Muscle of arm (tissue), 12 donors: ENCODE results near the gene RBM19. TPM values are rescaled to one million over a fixed set of nuclear protein-coding genes. Genes with fewer than 3 reads are reported as not detected.
A peak's percentile ranks its signal among the peaks of the same experiment; 100 is the strongest.

Source experiments
- DNase-seq: peaks from one replicate; pipeline ENCODE4 v3.0.0-alpha.2; 2013
- polyA plus RNA-seq, 12 donors: library from polyadenylated mRNA; unstranded; fragments of 120-200 nt; gene quantifications; one replicate each; pipeline ENCODE4 v1.2.1, GENCODE V29; 2013; ENCODE audit not compliant: insufficient read length in 12 of 12

The RBM19 gene
- polyA plus RNA-seq, 12 donors = 12.2 to 23.3 (median 15.3) TPM; not detected in 1

- DNase-seq = no peak
Observed at GRCh38 chr12:113958108-113958507, 8.0 kb downstream of the RBM19 start.

- DNase-seq = no peak
Observed at GRCh38 chr12:113957627-113958026, 8.5 kb downstream of the RBM19 start.

DNA sequence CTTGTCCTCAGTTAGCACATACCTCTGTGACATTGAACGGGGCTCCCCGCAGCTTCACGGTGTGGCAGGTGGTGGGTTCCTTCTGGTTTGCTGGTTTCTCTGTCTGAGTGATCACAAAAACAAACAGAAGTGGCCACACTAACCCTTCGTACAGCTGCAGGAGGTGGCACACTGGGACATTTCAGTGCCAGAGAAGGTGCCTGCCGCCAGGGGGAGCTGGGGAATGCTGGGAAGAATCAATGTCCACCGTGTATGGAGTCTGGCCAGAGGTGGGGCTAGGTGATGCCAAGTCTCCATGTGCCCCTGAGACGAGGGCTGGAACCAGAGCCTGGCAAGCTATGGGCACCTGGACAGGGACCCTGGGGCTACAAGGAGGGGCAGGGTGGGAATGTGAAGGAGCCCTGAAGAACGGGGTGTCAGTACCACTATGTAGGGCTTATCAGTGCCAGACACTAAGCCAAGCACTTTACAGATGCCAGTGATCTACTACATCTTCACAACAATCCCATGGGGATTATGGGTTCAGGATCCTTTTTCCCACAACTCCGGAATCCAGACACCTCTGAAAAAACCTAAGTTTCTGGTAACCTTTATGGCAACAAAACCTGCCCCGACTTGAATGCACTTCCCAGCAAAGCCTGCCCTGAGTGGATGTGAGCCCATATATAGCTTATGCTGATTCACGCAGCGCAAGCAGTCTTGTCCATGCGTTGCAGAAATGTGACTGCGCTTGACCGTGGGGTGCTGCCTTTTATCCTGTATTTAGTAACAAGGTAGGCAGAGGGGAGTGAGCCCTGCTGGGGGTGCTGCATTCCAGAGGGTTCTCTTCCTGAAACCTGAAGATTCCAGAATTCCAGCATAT lies 10.8 kb downstream of the RBM19 start:
- no peak for DNase-seq

DNA sequence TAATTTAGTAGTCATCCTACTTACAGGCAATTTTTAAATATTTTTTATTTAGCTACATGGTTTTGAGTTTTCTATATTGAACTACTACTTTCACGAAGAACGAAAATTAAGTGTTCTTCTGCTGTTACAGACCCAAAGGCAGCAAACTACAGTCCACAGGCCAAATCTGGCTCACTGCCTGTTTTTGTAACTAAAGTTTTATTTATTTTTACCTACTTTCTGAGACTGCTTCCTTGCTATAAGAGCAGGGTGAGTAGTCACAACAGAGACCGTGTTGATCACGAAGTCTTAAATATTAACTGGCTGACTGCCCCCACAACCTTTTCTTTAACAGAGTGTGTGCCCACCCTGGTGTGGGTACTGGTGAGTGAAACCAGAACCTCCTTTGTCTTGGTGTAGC lies 11.6 kb downstream of the RBM19 start:
- DNase-seq = no peak

- DNase-seq = no peak
Observed at GRCh38 chr12:113950873-113951272, 15.3 kb downstream of the RBM19 start.

DNA sequence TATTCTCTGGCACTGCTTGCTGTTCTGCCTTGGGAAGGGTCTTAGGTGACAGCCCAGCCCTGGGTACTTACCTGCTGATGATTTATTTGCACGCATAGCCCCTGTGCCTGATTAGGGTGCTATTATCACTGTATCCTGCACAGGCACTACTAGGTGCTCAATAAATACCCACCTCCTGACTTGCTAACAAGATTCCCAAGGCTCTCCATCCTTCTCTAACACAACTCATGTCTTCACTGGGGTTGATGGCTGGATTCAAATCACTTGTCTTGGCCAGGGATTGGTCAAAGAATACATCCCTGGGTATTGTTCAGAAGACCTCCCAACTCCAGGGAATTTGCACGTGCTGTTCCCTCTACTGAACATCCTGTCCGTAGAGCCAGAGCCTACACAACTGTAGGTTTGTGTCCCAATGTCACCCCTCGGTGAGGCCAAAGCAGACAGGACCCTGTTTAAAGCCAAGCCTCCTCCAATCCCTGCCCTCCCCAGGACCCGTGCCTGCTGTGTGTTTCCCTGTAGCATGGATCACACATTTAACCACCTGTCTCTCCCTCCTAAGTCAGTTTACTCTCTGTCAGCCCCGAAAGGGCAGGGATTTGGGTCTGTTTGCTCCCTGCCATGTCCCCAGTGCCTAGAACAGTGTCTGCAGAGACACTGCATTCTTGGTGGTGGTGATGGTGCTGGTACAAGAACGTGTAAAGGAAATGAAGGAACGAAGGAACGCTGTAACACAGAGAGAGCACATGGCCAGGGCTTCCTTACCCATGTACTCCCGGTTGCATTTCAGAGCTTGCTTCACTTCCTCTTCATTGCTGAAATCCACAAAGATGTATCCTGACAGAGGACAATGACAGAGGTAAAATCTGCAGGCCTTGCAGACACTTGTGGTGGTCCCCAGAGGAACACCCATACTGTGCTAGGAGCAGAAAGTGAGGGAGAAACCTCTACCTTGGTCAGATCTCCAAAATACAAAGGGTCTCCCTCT lies 16.5 kb downstream of the RBM19 start:
- DNase-seq = no peak

DNA sequence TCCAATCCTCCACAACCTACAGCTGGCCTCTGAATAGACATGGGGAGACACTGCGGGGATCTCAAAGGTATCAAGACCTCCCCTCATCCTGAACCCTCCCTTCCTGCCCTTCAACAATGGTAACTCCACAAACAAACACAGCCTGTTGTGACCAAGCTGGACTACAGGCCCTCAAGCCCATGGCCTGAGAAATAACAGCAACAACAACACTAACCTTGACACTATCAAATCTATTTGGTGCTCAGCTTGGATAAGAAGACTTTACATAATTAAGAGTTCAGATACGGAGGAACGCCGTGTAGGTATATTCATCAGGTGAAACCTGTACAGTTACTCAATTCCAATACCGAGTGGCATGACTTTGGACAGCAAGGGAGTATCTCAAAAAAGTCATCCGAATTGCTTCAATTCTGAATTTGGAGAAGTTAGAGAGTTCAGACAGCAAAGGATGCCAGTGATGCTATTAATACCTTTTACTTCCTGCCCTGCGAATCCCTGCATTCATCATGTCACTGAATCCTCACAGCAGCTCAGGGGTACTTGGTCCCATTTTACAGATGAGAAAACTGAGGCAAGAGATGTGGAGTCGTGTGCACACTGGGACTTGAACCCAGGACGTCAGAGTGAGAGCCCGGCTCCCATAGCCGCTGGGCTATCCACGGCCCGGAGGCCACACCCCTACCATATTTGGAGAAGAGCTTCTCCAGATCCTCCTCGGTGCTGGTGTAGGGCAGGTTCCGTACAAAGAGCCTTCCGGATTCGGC lies 17.8 kb downstream of the RBM19 start:
- no peak for DNase-seq

GRCh38 chr12:113946175-113946574 lies 19.9 kb downstream of the RBM19 start:
- DNase-seq = no peak

- DNase-seq = no peak
Observed at GRCh38 chr12:113945174-113946173, 20.7 kb downstream of the RBM19 start.

GRCh38 chr12:113942209-113942608 lies 23.9 kb downstream of the RBM19 start:
- no peak for DNase-seq

GRCh38 chr12:113941208-113941486 lies 25.0 kb downstream of the RBM19 start:
- DNase-seq = no peak

- DNase-seq = no peak
Observed at GRCh38 chr12:113940357-113941207, 25.5 kb downstream of the RBM19 start.

DNA sequence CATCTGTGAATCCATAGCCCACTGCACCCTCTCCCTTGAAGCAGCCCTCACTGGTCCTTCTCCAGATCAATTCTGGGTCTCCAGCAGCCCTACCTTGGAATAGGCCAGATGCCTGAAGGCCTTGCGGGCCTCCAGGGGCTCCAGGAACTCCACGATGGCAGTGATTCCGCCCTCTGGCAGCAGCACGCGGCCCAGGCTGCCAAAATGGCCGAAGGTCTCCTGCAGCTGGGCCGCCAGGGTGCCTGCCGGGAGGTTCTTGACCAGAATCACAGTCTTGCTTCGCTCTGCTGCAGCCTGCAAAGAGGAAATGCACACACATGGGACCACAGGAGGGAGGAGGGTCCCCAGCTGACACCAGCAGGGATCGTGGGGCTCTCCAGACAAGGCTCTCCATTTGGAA lies 26.3 kb downstream of the RBM19 start:
- DNase-seq = no peak

DNA sequence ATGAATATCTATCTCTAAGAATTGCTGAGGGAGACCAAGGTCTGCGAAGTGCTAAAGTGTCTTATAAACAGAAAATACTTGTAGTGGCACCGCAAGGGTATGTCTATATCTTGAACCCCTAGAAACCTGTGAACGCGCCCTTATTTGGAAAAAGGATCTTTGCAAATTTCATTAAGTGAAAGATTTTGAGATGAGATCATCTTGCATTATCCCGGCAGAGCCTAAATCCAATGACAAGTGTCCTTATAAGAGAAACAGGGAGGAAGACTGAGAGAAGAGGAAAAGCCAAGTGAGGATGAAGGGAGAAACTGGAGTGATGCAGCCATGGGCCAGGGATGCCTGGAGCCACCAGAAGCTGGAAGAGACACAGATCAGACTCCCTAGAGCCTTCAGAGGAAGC lies 27.7 kb downstream of the RBM19 start:
- DNase-seq = no peak

- DNase-seq = no peak
Observed at GRCh38 chr12:113936460-113936859, 29.7 kb downstream of the RBM19 start.

DNA sequence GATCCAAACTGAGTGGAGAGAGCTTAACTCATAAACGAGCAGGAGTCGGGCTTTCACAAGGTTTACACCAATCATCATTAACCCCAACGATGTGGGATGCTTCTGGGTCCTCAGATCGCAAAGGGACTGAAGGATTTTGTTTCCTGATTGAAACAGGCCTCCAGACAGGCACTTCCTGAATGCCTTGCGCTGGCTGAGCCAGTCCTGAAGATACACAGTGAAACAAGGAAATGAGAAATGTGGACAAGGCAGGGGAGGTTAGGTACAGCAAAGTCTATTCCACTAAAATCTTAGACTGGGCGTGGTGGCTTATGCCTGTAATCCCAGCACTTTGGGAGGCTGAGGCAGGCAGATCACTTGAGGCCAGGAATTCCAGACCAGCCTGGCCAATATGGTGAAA lies 30.7 kb downstream of the RBM19 start:
- no peak for DNase-seq

DNA sequence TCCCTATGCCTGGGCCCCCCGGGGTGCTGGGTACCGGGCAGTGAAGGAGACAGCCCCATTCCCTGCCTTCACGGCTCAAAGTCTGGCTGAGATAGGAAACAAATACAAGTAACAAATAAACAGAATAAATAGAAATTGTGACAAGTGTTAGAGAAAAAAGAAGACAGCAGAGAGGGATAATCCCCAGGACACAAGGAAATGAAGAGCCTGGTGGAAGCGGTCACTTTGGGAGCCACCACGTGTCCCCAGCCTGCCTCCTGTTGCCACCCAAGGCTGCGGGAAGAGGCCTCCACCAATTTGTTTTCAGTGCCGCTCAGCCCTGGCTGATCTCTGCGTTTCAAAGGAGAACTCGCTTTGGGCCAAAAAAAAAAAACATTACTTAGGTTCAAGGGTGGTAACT lies 31.2 kb downstream of the RBM19 start:
- DNase-seq = no peak

GRCh38 chr12:113934060-113934814 lies 31.9 kb downstream of the RBM19 start:
- no peak for DNase-seq

DNA sequence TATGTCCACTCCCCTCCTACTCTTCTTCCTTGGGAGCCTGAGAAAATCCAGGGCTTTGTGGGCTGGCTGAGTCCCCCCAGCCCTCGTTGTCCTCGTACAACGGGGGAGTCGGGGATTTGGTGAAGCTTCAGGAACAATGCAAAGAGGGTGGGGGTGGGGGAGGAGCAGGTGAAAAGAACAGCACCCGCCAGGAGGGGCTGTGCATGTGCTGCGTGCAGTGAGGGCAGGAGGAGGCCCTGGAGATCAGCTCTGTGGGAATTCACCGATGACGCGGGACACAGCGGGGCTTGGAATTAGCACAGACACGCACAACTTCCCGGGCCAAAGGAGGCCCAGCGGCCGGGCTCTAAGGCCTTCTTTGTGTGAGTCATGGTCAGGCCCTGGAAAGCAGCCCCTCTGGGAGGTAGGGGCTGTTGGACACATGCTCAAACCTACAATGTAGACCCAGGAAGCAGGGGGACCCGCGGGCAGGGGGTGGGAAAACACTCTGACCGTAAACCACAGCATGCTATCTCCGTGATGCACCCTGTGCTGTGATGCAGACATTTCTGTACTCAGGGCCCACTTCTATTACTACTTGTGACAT lies 32.8 kb downstream of the RBM19 start:
- DNase-seq = peak; percentile 28
